Smooth muscle cell (in vitro differentiated cells): ENCODE results near the gene DENND5B. TPM values are rescaled to one million over a fixed set of nuclear protein-coding genes. Genes with fewer than 3 reads are reported as not detected.
A peak's percentile ranks its signal among the peaks of the same experiment; 100 is the strongest.

ENCODE experiments used
- DNase-seq: peaks from one replicate; lab custom pipeline; 2025; ENCODE audit not compliant: unreplicated experiment; lab: John Stamatoyannopoulos, UW
- H2AFZ ChIP-seq: fragments of 200-600 bp; sonication (generic); 2 replicates; pipeline ENCODE4 v1.6.0; 2016; ENCODE audit warnings: antibody characterized with exemption, low read depth, mild to moderate bottlenecking
- H3F3A ChIP-seq: fragments of 200-600 bp; sonication (generic); 2 replicates; pipeline ENCODE4 v1.6.0; 2017; ENCODE audit warnings: antibody characterized with exemption, low read depth
- H3K27ac ChIP-seq: fragments of 200-600 bp; sonication (generic); 2 replicates; pipeline ENCODE4 v1.5.1; 2016; ENCODE audit warnings: low read depth, mild to moderate bottlenecking
- H3K27me3 ChIP-seq: fragments of 200-600 bp; sonication (generic); 2 replicates; pipeline ENCODE4 v1.6.1; 2016; ENCODE audit warnings: low read depth, mild to moderate bottlenecking
- H3K36me3 ChIP-seq: fragments of 200-600 bp; sonication (generic); 2 replicates; pipeline ENCODE4 v1.5.1; 2016; ENCODE audit warnings: low read depth
- H3K4me1 ChIP-seq: fragments of 200-600 bp; sonication (generic); 2 replicates; pipeline ENCODE4 v1.5.1; 2016; ENCODE audit warnings: low read depth
- H3K4me2 ChIP-seq: fragments of 200-600 bp; sonication (generic); 2 replicates; pipeline ENCODE4 v1.6.0; 2016; ENCODE audit warnings: mild to moderate bottlenecking
- H3K4me3 ChIP-seq: fragments of 200-600 bp; sonication (generic); 2 replicates; pipeline ENCODE4 v1.5.1; 2016; ENCODE audit warnings: mild to moderate bottlenecking
- H3K79me2 ChIP-seq: fragments of 200-600 bp; sonication (generic); 2 replicates; pipeline ENCODE4 v1.6.0; 2016; ENCODE audit warnings: low read depth, mild to moderate bottlenecking
- H3K9ac ChIP-seq: fragments of 200-600 bp; sonication (generic); 2 replicates; pipeline ENCODE4 v1.6.0; 2016; ENCODE audit warnings: low read depth
- H3K9me3 ChIP-seq: fragments of 200-600 bp; sonication (generic); replicated peaks from 2 replicates; pipeline ENCODE4 v1.5.1; 2016; ENCODE audit warnings: low read depth
- H4K20me1 ChIP-seq: fragments of 200-600 bp; sonication (generic); 2 replicates; pipeline ENCODE4 v1.6.0; 2016; ENCODE audit warnings: low read depth
- WGBS: methylation state at CpG from one replicate; pipeline ENCODE4 v1.1.7; 2016; ENCODE audit warnings: low lambda C conversion rate; 5-methylcytosine and 5-hydroxymethylcytosine counted together
- polyA plus RNA-seq: library from polyadenylated mRNA; unstranded; fragments of >200 nt; fragmentation: Nextera tagmentation; extraction: Ambion mirVana; gene quantifications from 2 replicates; pipeline ENCODE4 v1.2.1, GENCODE V29; 2016
- total RNA-seq: library from RNA; depleted of rRNA; stranded (reverse); fragments of >200 nt; gene quantifications from 2 replicates; pipeline ENCODE4 v1.2.3, GENCODE V29; 2014
- TF ChIP-seq, protein P1 (sequence below): fragments of 200-600 bp; sonication (generic); IDR thresholded peaks from 2 replicates; pipeline ENCODE4 v1.5.1; 2017; ENCODE audit warnings: borderline replicate concordance, mild to moderate bottlenecking, antibody characterized with exemption; ENCODE audit not compliant: insufficient read depth, poor library complexity, severe bottlenecking

DENND5B gene
- total and polyA plus RNA-seq, 2 experiments from 2014 or later: 12.3 to 12.7 TPM

GRCh38 chr12:31523306-31523705 lies 67.6 kb downstream of the DENND5B start:
- no peak overlapping the region for H3K27ac ChIP-seq
- H3K79me2 ChIP-seq: peaks cover 14% of the 10 kb centered on the region
- TF ChIP-seq, protein P1, sequence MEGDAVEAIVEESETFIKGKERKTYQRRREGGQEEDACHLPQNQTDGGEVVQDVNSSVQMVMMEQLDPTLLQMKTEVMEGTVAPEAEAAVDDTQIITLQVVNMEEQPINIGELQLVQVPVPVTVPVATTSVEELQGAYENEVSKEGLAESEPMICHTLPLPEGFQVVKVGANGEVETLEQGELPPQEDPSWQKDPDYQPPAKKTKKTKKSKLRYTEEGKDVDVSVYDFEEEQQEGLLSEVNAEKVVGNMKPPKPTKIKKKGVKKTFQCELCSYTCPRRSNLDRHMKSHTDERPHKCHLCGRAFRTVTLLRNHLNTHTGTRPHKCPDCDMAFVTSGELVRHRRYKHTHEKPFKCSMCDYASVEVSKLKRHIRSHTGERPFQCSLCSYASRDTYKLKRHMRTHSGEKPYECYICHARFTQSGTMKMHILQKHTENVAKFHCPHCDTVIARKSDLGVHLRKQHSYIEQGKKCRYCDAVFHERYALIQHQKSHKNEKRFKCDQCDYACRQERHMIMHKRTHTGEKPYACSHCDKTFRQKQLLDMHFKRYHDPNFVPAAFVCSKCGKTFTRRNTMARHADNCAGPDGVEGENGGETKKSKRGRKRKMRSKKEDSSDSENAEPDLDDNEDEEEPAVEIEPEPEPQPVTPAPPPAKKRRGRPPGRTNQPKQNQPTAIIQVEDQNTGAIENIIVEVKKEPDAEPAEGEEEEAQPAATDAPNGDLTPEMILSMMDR: no peak
- H4K20me1 ChIP-seq: peaks cover 8% of the 10 kb centered on the region
- no peaks in the 10 kb centered on the region for H3K36me3 ChIP-seq
- H3K9ac ChIP-seq: no peak overlapping the region
- 91% methylated on average over 2 of the region's 2 CpGs for WGBS
- H2AFZ ChIP-seq: no peak overlapping the region
- H3F3A ChIP-seq: peaks cover 11% of the 10 kb centered on the region
- no peaks in the 10 kb centered on the region for H3K9me3 ChIP-seq
- DNase-seq: no peak
- H3K4me3 ChIP-seq: no peak overlapping the region
- no peaks in the 10 kb centered on the region for H3K27me3 ChIP-seq
- H3K4me1 ChIP-seq: peaks cover 20% of the 10 kb centered on the region
- H3K4me2 ChIP-seq: no peak overlapping the region

DNA sequence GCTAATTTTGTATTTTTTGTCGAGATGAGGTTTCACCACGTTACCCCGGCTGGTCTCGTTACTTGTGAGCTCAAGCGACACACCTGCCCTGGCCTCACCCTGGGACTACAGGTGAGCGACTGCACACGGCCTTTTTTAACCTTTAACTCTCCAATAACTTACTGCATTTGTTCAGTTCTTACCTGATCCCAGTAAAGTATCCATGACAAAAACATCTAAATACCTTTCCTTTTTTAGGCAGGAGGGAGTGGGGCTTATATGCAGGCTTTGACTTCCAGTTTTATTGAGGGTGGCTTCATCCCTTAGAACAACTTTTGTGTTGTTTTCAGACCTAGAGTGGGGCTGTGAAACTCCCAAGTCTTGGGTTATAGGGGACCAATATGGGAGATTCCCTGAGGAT lies 68.3 kb downstream of the DENND5B start:
- Histone ChIP-seq H3K27ac (no peak overlapping the region), H3K79me2 (peaks cover 10% of the 10 kb centered on the region), H2AFZ (no peak overlapping the region), H3F3A (peaks cover 11% of the 10 kb centered on the region), H3K9me3 (no peaks in the 10 kb centered on the region), H4K20me1 (peaks cover 7% of the 10 kb centered on the region), H3K36me3 (no peaks in the 10 kb centered on the region), H3K27me3 (no peaks in the 10 kb centered on the region), H3K9ac (no peak overlapping the region), H3K4me3 (no peak overlapping the region), H3K4me1 (peaks cover 27% of the 10 kb centered on the region), H3K4me2 (no peak overlapping the region)
- 78% methylated on average over 7 of the region's 7 CpGs for WGBS
- TF ChIP-seq, protein P1: no peak
- no peak for DNase-seq

- Histone ChIP-seq H4K20me1 (peaks cover 7% of the 10 kb centered on the region), H3K79me2 (peaks cover 10% of the 10 kb centered on the region), H3K27ac (no peak overlapping the region), H3K4me1 (peaks cover 31% of the 10 kb centered on the region), H3F3A (peaks cover 11% of the 10 kb centered on the region), H3K4me2 (no peak overlapping the region), H3K36me3 (no peaks in the 10 kb centered on the region), H2AFZ (no peak overlapping the region), H3K9ac (no peak overlapping the region), H3K9me3 (no peaks in the 10 kb centered on the region), H3K4me3 (no peak overlapping the region), H3K27me3 (no peaks in the 10 kb centered on the region)
- no peak for DNase-seq
- 62% methylated on average over 1 of the region's 1 CpG for WGBS
- TF ChIP-seq, protein P1: no peak
Observed at GRCh38 chr12:31521964-31522363, 69.0 kb downstream of the DENND5B start.

DNA sequence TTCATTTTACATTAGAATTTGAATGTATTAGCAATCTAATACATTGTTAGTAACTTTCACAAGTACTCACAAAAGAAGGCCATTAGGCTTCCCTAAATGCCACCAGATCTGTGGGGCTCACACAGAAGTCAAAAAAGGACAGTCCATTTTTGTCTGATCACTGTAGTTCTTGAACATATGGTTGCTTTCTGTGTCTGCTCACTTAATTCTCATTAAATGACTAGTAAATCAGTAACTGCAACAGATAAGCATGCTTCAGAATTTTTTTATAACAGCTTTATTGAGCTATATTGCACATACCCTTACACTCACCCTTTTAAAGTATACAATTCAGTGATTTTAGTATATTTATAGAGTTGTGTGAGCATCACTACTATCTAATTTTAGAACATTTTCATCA lies 71.4 kb downstream of the DENND5B start:
- Histone ChIP-seq H3K4me3 (no peak overlapping the region), H2AFZ (peak overlapping the region; percentile 26), H3K27me3 (no peaks in the 10 kb centered on the region), H3K9ac (peak overlapping the region; percentile 63), H3K36me3 (no peaks in the 10 kb centered on the region), H3K4me1 (peaks cover 31% of the 10 kb centered on the region), H3K79me2 (peaks cover 12% of the 10 kb centered on the region), H3K9me3 (no peaks in the 10 kb centered on the region), H3K4me2 (peak overlapping the region; percentile 47), H4K20me1 (peaks cover 4% of the 10 kb centered on the region), H3K27ac (peak overlapping the region; percentile 93), H3F3A (peaks cover 11% of the 10 kb centered on the region)
- no peak for DNase-seq
- TF ChIP-seq, protein P1: no peak
